GM12878 (cell line): ENCODE data around the gene ADGRV1. TPM values are rescaled to one million over a fixed set of nuclear protein-coding genes. Genes with fewer than 3 reads are reported as not detected.

Experiments used
- ATAC-seq: fragments of 200-7000 bp; cut with Tn5 transposase; 3 replicates; pipeline ENCODE4 v1.9.1; 2020; ENCODE audit warnings: mild to moderate bottlenecking, moderate library complexity
- BruUV-seq: library from RNA; stranded (reverse); fragments of 400-500 nt; replicated peaks from 2 replicates; lab custom pipeline; 2021; lab: Mats Ljungman, UMichigan
- CTCF ChIA-PET: fragments of 300-600 bp; sonication (Branson Sonifier 250); formaldehyde crosslinking; extraction: SDS; loops from one replicate; lab custom pipeline; 2021; ENCODE audit warnings: inconsistent platforms; lab: Yijun Ruan, JAX
- POLR2A ChIA-PET: fragments of 350-600 bp; formaldehyde crosslinking; extraction: SDS; loops from one replicate; lab custom pipeline; 2021; ENCODE audit warnings: inconsistent platforms; lab: Charles Lee
- RAD21 ChIA-PET: fragments of 300-600 bp; sonication (Branson Sonifier 250); formaldehyde crosslinking; loops from one replicate; lab custom pipeline; 2023; ENCODE audit warnings: antibody characterized with exemption; ENCODE audit not compliant: unreplicated experiment; lab: Charles Lee
- SMC1A ChIA-PET: fragments of 300-600 bp; sonication (Branson Sonifier 250); formaldehyde crosslinking; loops from one replicate; lab custom pipeline; 2023; ENCODE audit not compliant: unreplicated experiment, uncharacterized antibody; lab: Charles Lee
- DNase-seq: peaks from one replicate; pipeline ENCODE4 v3.0.0-alpha.2; 2011; ENCODE audit warnings: low read depth, low spot score
- FAIRE-seq: peaks from 3 replicates; lab custom pipeline; 2011; peaks lifted over from hg19 to GRCh38; lab: Jason Lieb, UNC
- H2AFZ ChIP-seq: 2 replicates; pipeline ENCODE4 v1.6.0; 2011; ENCODE audit warnings: low read depth, low read length, control low read depth; ENCODE audit not compliant: control insufficient read depth
- H3K27ac ChIP-seq: 2 replicates; pipeline ENCODE4 v1.5.1; 2011; ENCODE audit warnings: control low read depth; ENCODE audit not compliant: control insufficient read depth, insufficient read depth
- H3K27me3 ChIP-seq, 2 experiments: replicated peaks in 1 of 2; 2 replicates each; pipeline versions ENCODE4 v1.6.0 to v1.6.1; 2011; ENCODE audit warnings: low read length in 1 of 2; ENCODE audit not compliant: control insufficient read depth in 2 of 2, insufficient read depth in 2 of 2
- H3K36me3 ChIP-seq, 2 experiments: 2 replicates each; pipeline ENCODE4 v1.5.1; 2011; ENCODE audit warnings: low read length in 1 of 2; ENCODE audit not compliant: control insufficient read depth in 2 of 2, insufficient read depth in 2 of 2
- H3K4me1 ChIP-seq: 2 replicates; pipeline ENCODE4 v1.6.1; 2011; ENCODE audit warnings: mild to moderate bottlenecking, low read length, moderate library complexity, mixed read lengths; ENCODE audit not compliant: control insufficient read depth, insufficient read depth
- H3K4me2 ChIP-seq: 2 replicates; pipeline ENCODE4 v1.6.0; 2011; ENCODE audit warnings: control low read depth; ENCODE audit not compliant: control insufficient read depth, insufficient read depth
- H3K4me3 ChIP-seq: fragments of 200-600 bp; sonication (generic); 2 replicates; pipeline ENCODE4 v1.5.1; 2016
- H3K79me2 ChIP-seq: 2 replicates; pipeline ENCODE4 v1.6.0; 2011; ENCODE audit warnings: low read length; ENCODE audit not compliant: control insufficient read depth, insufficient read depth
- H3K9ac ChIP-seq: 2 replicates; pipeline ENCODE4 v1.8.0; 2011; ENCODE audit warnings: low read length, control low read depth, mixed read lengths; ENCODE audit not compliant: control insufficient read depth, insufficient read depth
- H3K9me3 ChIP-seq: replicated peaks from 3 replicates; pipeline ENCODE4 v1.5.1; 2011; ENCODE audit warnings: mild to moderate bottlenecking, low read length; ENCODE audit not compliant: control insufficient read depth, insufficient read depth
- H4K20me1 ChIP-seq: 2 replicates; pipeline ENCODE4 v1.6.0; 2011; ENCODE audit not compliant: control insufficient read depth, insufficient read depth
- BACH1 ChIP-seq: fragments of 450-650 bp; IDR thresholded peaks from 2 replicates; pipeline ENCODE4 v1.6.1; 2017; ENCODE audit warnings: mild to moderate bottlenecking, borderline replicate concordance
- ETV6 ChIP-seq, 2 experiments: fragments of 450-650 bp in 1 of 2; IDR thresholded peaks in 1 of 2; conservative IDR thresholded peaks in 1 of 2; 2 replicates each; pipeline ENCODE4 v1.6.1; 2014; ENCODE audit warnings: antibody characterized with exemption in 1 of 2, borderline replicate concordance in 1 of 2, low read depth in 1 of 2, mild to moderate bottlenecking in 1 of 2, moderate library complexity in 1 of 2
- NRF1 ChIP-seq: conservative IDR thresholded peaks from 2 replicates; pipeline ENCODE4 v1.6.1; 2011; ENCODE audit warnings: mild to moderate bottlenecking, low read depth, low read length, improper control_type of control experiment
- RELB ChIP-seq: fragments of 450-650 bp; IDR thresholded peaks from 2 replicates; pipeline ENCODE4 v1.6.1; 2017; ENCODE audit warnings: low read depth, mild to moderate bottlenecking, moderate library complexity
- SREBF1 ChIP-seq: IDR thresholded peaks from 2 replicates; pipeline ENCODE4 v1.6.1; 2012; ENCODE audit warnings: mild to moderate bottlenecking, low read length
- STAT1 ChIP-seq: fragments of 450-650 bp; conservative IDR thresholded peaks from 2 replicates; pipeline ENCODE4 v1.6.1; 2014; ENCODE audit warnings: antibody characterized with exemption, mild to moderate bottlenecking
- ZNF207 ChIP-seq: fragments of 450-650 bp; IDR thresholded peaks from 2 replicates; pipeline ENCODE4 v1.6.1; 2014; ENCODE audit warnings: antibody characterized with exemption, mild to moderate bottlenecking, borderline replicate concordance
- ZNF622 ChIP-seq: fragments of 450-650 bp; IDR thresholded peaks from 2 replicates; pipeline ENCODE4 v1.6.1; 2017; ENCODE audit warnings: mild to moderate bottlenecking, inconsistent platforms
- WGBS: methylation state at CpG from one replicate; pipeline ENCODE4 v1.1.6; 2016; ENCODE audit warnings: low lambda C conversion rate; ENCODE audit not compliant: insufficient replicate concordance, insufficient coverage; ENCODE audit errors: missing lambda C conversion rate; 5-methylcytosine and 5-hydroxymethylcytosine counted together
- in situ Hi-C: fragments of 300-500 bp; cut with MboI; formaldehyde crosslinking; loops from 9 replicates; pipeline ENCODE4 v1.14.3; 2018; ENCODE audit warnings: mixed read lengths
- intact Hi-C: fragments of 100-400 bp; cut with micrococcal nuclease; formaldehyde crosslinking; loops from one replicate; pipeline ENCODE4 v1.14.2; 2022; ENCODE audit not compliant: unreplicated experiment
- polyA plus RNA-seq, 11 experiments: library from polyadenylated mRNA; depleted of rRNA in 4 of 11; unstranded in 6 of 11; stranded (reverse) in 5 of 11; fragments of >200 nt; fragmentation: Nextera tagmentation in 4 of 11; fragmentation: Illumina TruSeq in 1 of 11; extraction: Ambion mirVana in 4 of 11; extraction: Trizol in 1 of 11; gene quantifications; 1 replicate in 1 of 11; 2 replicates in 10 of 11; pipeline versions ENCODE4 v1.2.1 to v1.2.3, GENCODE V29; 2011 to 2016; ENCODE audit warnings: inconsistent platforms in 2 of 11, missing spikeins in 2 of 11, low read depth in 1 of 11
- total RNA-seq, 4 experiments: library from RNA; depleted of rRNA in 3 of 4; stranded (reverse); fragments of >200 nt in 3 of 4; fragmentation: Illumina TruSeq in 1 of 4; extraction: Trizol in 1 of 4; gene quantifications; 2 replicates each; pipeline versions ENCODE4 v1.2.1 to v1.2.3, GENCODE V29; 2013 to 2021
- TF ChIP-seq, protein P1 (sequence below): IDR thresholded peaks from 2 replicates; pipeline ENCODE4 v1.6.1; 2011; ENCODE audit warnings: borderline replicate concordance, low read depth, mild to moderate bottlenecking, moderate library complexity, low read length; ENCODE audit not compliant: insufficient read depth, poor library complexity, severe bottlenecking
- TF ChIP-seq, protein P2 (sequence below): IDR thresholded peaks from 2 replicates; pipeline ENCODE4 v1.6.1; 2012; ENCODE audit warnings: low read depth, low read length, improper control_type of control experiment
- TF ChIP-seq, protein P3 (sequence below): IDR thresholded peaks from 2 replicates; pipeline ENCODE4 v1.6.1; 2012; ENCODE audit warnings: low read depth, low read length, improper control_type of control experiment
- TF ChIP-seq, protein P4 (sequence below): IDR thresholded peaks from 2 replicates; pipeline ENCODE4 v1.6.1; 2011; ENCODE audit warnings: low read depth, mild to moderate bottlenecking, low read length, moderate library complexity, borderline replicate concordance; ENCODE audit errors: extremely low read depth

Gene ADGRV1
- total and polyA plus RNA-seq, 10 of the 15 experiments (the other 5 are each of a cell fraction or from before 2014, with no cell fraction given) = 0.04 to 8.1 (median 0.16) TPM; not detected in 1

- ATAC-seq (no peak), DNase-seq (no peak), FAIRE-seq (no peak)
- Histone ChIP-seq H4K20me1 (no peaks in the 10 kb centered on the region), H3K4me3 (no peak overlapping the region), H3K9me3 (no peaks in the 10 kb centered on the region), H3K27me3 (no peaks in the 10 kb centered on the region), H3K27ac (no peak overlapping the region), H2AFZ (no peak overlapping the region), H3K79me2 (no peaks in the 10 kb centered on the region), H3K9ac (no peak overlapping the region), H3K36me3 (no peaks in the 10 kb centered on the region), H3K4me2 (no peak overlapping the region), H3K4me1 (no peaks in the 10 kb centered on the region)
- ChIA-PET SMC1A (no interaction called here), POLR2A (no interaction called here), RAD21 (no interaction called here), CTCF (interaction anchor here (1.1 kb wide), 2 partner anchors 14 to 575 kb away, joined by 3 read pairs; no protein-coding TSS in a partner anchor)
- BruUV-seq = no TSS peak
- WGBS = 0% methylated on average over 4 of the region's 4 CpGs
- TF ChIP-seq STAT1 (no peak), NRF1 (no peak), SREBF1 (no peak), ETV6 (conservative IDR thresholded peaks at IDR 0.05 in 1 of 2, IDR thresholded peaks at IDR 0.05 in 1 of 2; ENCODE audit: borderline replicate concordance in 1 of 2, low read depth in 1 of 2) (no peak), ZNF207 (no peak), BACH1 (no peak), ZNF622 (no peak), RELB (no peak)
- TF ChIP-seq, protein P1, sequence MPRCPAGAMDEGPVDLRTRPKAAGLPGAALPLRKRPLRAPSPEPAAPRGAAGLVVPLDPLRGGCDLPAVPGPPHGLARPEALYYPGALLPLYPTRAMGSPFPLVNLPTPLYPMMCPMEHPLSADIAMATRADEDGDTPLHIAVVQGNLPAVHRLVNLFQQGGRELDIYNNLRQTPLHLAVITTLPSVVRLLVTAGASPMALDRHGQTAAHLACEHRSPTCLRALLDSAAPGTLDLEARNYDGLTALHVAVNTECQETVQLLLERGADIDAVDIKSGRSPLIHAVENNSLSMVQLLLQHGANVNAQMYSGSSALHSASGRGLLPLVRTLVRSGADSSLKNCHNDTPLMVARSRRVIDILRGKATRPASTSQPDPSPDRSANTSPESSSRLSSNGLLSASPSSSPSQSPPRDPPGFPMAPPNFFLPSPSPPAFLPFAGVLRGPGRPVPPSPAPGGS = no peak
- TF ChIP-seq, protein P2, sequence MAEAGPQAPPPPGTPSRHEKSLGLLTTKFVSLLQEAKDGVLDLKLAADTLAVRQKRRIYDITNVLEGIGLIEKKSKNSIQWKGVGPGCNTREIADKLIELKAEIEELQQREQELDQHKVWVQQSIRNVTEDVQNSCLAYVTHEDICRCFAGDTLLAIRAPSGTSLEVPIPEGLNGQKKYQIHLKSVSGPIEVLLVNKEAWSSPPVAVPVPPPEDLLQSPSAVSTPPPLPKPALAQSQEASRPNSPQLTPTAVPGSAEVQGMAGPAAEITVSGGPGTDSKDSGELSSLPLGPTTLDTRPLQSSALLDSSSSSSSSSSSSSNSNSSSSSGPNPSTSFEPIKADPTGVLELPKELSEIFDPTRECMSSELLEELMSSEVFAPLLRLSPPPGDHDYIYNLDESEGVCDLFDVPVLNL = no peak
- TF ChIP-seq, protein P3, sequence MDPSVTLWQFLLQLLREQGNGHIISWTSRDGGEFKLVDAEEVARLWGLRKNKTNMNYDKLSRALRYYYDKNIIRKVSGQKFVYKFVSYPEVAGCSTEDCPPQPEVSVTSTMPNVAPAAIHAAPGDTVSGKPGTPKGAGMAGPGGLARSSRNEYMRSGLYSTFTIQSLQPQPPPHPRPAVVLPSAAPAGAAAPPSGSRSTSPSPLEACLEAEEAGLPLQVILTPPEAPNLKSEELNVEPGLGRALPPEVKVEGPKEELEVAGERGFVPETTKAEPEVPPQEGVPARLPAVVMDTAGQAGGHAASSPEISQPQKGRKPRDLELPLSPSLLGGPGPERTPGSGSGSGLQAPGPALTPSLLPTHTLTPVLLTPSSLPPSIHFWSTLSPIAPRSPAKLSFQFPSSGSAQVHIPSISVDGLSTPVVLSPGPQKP = no peak
- TF ChIP-seq, protein P4, sequence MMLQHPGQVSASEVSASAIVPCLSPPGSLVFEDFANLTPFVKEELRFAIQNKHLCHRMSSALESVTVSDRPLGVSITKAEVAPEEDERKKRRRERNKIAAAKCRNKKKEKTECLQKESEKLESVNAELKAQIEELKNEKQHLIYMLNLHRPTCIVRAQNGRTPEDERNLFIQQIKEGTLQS = no peak
- intact Hi-C loops (no loop called here), in situ Hi-C loops (no loop called here)
Measured at GRCh38 chr5:90810211-90810610, 251.6 kb downstream of the ADGRV1 start.
